GM21825 (cell line): ENCODE results near the gene HMGN2.

Experiments
- ATAC-seq: cut with Tn5 transposase; IDR thresholded peaks from one replicate; pipeline ENCODE4 v1.9.1; 2021; ENCODE audit warnings: mild to moderate bottlenecking, moderate library complexity; ENCODE audit not compliant: unreplicated experiment

HMGN2 gene

DNA sequence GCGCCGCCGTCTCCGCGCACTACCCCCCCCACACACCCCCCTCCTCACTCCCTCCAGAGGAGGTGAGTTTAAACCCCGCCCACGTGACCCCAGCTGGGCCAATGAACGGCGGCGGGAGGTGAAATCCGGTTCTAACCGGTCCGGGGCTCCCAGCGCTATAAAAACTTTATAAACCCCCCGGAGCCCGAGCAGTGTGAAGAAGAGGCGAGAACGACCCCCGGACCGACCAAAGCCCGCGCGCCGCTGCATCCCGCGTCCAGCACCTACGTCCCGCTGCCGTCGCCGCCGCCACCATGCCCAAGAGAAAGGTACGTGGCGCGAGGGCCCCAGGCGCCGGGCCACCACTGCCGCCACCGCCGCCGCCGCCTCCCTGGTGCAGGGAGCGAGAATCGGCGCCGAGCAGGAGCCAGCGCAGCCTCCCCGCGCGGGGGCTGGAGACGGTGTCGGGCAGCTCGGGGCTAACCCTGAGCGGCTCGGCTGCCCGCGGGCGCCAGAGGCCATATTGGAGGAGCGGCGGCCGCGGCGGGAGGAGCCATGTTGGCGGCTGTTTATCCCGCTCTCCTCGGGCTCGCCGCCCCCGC lies at the start of gene HMGN2:
Gene HMGN2 (plus strand): TSS at position 121 of the 581 bp plus-strand sequence. CDS start 173 bp downstream, at position 294.
- peak; percentile 41 for ATAC-seq

DNA sequence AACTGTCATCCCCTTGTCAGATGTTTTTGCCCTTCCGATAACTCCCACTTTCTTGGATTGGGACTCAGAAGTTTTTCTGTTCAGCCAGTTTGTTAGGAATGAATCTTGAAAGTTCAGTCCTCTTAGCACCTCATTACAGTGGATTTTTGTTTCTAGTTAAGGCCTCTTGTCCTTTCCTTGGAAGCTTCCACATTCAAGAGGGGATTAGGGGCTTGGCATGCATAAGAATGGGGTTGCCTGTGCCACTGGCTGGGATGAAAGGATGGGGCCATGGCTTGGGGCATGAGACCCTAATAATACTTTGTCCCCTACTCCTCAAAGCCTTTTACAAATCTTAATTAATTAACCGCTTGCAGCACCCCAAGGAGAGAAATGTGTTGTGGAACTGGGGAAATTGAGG lies 42.5 kb upstream of the HMGN2 start:
- ATAC-seq = no peak

DNA sequence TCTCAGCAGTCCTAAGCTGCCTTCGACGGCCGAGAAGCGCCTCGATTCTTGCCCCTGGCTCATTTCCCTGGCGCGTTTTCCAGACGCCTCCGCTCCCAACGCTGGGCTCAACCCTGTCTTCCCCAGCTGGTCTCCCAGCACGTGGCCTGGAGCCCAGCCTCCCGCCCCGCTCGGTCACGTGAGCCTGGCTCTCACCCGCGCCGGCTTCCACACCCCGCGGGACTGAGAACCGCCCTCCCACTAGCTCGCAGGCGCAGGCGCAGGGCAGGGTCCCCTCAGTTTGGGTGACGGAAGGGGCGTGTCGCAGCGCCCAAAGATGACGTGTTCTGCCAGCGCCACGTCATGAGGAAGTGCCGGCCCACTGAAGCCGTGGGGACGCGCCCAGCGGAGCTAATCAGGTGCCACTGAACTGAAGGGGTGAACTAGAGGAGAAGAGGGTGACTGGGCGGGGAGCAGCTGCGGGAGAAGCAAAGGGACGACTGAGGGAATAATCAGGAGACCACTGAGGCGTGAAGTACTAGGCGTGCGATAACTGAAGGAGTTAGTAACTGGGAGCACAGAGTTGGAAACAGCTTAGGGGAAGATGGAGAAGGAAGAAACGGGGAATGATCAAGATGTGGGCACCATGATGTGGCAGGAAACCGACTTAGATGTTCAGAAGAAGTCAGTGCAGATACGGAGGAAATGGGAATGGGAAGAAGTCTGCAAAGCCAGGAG lies 40.1 kb upstream of the HMGN2 start, which contains the start of gene DHDDS:
Gene DHDDS (plus strand): TSS at position 343 of the 717 bp plus-strand sequence. CDS start 625 bp downstream, outside the sequence.
- ATAC-seq = peak; percentile 90

DNA sequence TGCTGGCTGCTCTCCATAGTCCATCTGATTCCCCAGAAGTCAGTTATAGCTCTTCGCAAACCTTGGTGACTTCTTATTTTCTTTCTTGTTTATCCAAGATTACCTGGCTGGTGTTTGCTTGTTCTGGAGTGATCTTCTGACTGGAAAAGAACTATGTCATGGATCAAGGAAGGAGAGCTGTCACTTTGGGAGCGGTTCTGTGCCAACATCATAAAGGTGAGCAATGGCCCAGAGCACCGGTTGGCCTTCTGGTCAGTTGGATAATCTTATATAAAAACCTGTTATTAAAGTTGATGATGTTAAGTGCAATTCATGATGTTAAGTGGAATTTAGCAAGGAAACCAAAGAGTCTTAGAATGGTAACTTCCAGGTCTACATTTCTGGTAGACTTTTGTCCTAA lies 39.4 kb upstream of the HMGN2 start:
- no peak for ATAC-seq

DNA sequence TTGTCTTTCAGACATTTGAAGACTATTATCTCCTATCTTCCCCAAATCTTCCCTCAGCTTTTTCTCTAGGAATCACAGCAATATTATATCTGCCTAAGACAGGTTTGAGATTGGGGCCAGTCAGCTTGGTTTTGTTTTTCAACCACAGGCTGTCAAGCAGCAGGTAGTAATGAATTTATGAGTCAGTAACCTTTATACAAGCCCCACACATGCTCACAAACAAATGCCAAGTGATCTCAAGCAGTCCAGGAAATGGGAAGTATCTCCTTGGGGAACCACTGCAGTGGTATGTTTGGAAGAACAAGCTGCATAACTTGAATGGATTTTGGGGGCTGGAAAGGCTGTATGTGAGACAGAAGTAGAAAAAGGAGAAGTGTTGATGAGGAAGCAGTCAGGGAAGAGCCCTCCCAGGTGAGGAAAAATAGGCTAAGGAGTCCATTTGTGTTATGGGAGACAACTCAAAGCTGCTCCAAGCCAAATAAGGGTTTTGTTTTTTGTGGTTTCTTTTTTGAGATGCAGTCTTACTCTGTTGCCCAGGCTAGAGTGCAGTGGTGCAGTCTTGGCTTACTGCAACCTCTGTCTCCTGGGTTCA lies 38.0 kb upstream of the HMGN2 start:
- no peak for ATAC-seq

DNA sequence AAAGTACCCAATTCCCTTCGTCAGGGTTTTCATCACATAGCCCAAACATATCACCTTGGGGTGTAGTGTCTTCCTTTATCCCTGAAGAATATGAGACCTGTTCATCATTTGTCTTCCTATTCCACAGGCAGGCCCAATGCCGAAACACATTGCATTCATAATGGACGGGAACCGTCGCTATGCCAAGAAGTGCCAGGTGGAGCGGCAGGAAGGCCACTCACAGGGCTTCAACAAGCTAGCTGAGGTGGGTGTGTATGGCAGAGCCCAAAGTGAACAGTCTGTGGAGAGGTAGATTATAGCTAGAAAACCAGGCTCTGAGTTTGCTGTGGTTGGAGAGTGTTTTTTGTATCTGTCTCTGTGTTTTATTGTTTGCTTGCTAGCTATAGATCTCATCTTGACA lies 34.2 kb upstream of the HMGN2 start:
- no peak for ATAC-seq

DNA sequence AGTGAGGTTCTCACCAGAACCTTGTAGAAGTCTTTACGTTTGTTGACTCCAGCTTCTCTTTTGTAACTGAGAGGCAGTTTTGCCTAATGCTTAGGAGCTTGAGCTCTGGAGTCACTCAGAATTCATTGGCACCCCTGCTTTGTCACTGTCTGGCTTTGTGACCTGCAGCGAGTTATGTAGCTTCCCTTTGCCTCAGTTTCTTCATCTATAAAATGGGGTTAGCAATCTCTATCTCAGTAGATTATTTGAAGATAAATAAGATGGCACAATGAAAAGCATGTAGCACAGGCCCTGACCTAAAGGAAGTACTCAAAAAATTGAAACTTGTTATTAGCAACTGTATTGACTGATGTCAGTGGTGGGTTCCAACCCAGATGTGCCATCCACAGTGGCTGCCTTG lies 32.0 kb upstream of the HMGN2 start:
- no peak for ATAC-seq

DNA sequence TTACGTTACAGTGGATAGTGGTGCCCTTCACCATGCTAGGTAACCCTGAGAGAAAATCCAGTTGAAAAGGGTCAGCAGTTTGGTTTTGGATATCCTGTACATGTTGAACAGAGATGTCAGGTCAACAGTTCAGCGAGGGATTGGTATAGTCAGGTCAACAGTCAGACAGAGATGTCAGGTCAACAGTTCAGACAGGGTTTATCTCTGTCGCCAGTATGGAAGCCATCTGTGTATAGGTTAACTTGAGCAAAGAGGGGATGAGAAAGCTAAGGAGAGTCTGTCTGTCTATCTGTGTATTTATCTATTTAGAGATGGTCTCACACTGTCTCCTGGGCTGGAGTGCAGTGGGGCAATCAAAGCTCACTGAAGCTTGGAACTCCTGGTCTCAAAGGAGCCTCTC lies 22.4 kb upstream of the HMGN2 start:
- ATAC-seq = no peak

DNA sequence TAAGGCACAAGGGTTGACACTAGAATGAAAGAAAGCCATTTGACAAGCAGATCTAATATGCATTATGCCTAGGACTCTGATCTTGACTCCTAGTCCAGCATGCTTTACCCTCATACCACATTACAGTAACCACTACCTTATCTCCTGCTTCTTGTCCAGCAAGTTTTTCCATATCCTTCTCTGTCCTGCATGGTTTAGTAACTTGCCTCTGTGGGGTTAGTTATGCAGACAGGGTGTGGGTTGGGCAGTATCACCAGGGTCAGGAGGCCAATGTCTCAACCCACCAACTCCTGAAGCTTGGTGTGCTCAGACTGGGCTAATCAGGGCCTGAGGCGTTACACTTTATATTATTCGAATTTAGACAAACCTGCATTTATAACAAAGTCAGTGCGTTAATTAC lies 21.3 kb upstream of the HMGN2 start:
- ATAC-seq = no peak

DNA sequence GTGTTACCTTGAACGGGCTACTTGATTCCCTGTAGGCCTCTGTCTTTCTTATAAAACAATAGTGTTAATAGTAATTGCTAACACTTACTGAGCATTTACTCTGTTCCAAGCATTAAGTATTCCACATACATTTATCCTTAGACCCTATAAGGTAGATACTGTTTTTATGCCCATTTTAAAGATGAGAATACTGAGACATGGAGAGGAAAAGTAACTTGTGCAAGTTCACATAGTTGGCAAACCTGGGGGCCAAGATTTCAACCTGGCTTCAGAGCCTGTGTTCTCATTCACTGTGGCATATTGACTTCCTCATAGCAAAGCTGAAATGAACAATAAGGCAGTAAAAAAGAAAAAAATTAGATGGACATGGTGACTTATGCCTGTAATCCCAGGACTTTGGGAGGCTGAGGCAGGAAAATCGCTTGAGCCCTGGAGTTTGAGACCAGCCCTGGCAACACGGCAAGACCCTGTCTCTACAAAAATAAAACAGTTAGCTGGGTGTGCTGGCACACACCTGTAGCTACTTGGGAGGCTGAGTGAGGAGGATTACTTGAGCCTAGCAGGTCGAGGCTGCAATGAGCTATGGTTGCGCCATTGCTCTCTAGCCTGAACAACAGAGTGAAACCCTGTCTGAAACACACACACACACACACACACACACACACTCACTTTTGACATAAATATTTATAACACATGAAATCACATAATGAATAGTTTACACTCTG lies 19.6 kb upstream of the HMGN2 start:
- no peak for ATAC-seq

DNA sequence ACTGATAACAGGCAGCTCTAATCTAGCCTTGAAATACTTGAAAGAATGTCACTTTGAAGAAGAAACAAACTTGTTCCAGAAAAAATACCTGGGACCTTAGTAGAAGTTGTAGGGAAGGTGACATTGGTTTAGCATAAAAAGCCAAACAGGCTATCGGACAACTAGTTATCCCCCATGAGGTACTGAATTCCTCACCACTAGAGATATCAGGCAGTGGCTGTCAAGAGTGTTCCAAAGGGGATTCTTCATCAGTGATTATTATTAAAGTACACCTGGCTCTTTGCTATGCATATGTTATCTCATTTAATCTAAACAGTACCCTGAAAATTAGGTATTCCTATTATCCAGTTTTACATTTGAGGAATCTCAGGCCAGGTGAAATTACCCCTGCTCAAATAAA lies 13.1 kb upstream of the HMGN2 start:
- ATAC-seq = no peak

DNA sequence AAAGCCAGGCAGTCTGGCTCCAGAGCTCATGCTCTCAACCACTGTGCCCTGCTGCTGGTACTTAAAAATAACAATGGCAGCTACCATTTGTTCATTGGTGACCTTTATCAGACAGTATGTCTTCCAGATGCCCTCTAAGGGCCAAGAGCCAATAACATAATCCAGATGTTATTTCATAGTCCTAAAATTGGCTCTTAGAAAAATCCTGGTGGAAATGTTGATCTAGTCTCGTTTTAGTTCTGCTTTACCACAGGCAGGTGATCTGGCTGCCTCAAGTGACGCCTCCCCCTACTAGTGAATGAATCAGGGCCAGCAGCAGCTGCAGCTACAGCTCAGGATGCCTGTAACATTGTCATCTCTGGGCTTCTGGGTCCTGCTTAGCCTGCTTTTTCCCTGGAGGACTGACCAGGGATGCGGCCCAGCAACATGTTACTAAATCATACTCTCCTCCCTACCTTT lies 12.6 kb upstream of the HMGN2 start:
- ATAC-seq = no peak

DNA sequence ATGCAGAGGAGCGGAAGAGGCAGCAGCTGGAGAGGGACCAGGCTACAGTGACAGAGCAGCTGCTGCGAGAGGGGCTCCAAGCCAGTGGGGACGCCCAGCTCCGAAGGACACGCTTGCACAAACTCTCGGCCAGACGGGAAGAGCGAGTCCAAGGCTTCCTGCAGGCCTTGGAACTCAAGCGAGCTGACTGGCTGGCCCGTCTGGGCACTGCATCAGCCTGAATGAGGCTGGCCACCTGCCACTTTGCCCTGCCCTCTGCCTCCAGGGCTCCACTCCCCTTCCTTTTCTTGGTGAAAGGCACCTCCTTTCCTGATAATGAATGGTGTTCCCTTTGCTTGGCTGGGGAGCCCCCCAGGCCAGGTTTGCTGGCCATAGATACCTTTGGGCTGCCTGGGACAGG lies 3.3 kb upstream of the HMGN2 start:
- no peak for ATAC-seq

DNA sequence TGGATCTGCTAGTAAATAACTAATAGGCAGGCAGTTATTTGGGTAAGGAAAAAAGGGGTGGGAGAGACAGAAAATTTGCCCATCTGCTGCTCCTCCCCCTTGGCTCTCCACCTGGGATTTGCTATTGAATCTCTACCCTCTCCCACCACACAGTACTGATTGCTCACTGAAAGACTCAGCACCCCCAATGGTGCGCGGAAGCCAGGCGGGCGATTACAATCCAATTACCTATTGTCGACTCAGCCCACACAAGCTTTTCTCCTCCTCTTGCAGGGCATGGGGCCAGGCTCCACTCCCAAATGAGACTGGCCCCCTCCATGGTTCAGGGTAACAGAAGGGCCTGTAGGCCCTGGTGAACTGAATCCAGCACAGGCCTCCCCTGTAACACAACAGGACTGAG lies 2.7 kb upstream of the HMGN2 start:
- no peak for ATAC-seq

DNA sequence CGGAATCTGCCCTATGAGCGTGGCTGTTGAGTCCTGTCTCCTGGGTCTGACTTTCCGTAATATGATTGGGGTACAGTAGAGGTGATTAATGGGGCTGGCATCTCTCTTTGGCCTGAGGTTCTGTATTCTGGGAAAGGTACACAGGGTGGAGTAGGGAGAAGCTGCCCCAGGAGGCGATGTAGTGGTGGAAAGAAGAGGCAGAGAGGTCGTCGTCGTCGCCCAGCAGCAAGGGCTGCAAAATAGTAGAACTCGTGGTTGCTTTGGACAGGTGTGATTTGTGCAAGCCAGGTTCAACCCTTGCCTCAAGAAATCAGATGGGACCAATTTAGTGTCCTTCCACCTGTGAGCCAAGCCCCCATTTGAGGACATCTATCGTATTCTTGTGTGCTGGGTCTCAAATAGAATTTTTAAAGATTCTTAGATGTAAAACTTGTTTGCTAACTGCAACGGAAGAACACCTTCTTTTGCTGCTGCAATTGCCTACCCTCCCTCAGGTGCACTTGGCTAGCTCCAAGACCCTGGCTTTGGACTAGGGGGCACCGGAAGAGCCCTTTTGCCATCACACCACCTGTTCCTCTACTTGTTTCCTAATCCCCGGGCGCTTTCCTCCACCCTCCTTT lies 1.3 kb upstream of the HMGN2 start:
- no peak for ATAC-seq

DNA sequence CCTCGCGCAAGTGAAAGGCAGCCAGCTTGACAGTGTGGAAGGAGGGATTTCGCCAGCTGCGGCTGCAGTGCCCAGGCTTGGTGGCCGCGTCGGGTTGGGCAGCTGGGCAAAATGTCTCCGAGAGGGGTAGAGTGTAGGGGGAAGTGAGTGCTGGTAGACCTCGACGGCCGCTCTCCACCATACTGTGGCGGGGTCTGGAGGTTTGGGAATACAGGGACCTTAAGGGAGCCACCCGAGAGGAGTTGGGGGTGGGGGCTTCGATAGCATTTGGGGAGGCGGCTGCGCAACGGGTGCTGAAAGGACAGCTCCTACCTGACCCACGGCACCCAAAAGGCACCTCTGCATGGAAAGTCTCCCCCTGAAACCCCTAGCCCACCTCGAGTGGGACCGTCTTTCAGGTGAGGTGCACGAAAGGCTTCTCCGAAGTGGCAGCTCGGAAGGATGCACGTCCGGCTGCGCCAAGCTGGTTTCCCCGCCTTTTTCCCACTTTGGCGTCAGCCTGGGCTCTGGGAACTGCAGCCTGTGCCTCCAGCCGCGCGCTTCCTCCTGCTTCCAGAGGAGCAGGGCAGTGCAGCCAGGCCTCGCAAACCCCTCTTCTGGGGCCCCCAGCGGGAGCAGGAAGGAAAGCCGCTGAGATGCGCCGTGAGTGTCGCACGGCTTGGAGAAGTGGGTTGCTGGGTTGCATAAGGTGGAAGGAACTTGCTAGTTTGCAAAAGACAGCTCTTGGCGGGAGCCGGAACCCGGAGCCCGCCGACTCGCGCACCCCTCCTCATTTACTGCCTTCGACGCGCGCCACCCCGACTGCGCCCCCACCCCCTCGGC lies 531 bp upstream of the HMGN2 start:
- ATAC-seq = peak; percentile 10

DNA sequence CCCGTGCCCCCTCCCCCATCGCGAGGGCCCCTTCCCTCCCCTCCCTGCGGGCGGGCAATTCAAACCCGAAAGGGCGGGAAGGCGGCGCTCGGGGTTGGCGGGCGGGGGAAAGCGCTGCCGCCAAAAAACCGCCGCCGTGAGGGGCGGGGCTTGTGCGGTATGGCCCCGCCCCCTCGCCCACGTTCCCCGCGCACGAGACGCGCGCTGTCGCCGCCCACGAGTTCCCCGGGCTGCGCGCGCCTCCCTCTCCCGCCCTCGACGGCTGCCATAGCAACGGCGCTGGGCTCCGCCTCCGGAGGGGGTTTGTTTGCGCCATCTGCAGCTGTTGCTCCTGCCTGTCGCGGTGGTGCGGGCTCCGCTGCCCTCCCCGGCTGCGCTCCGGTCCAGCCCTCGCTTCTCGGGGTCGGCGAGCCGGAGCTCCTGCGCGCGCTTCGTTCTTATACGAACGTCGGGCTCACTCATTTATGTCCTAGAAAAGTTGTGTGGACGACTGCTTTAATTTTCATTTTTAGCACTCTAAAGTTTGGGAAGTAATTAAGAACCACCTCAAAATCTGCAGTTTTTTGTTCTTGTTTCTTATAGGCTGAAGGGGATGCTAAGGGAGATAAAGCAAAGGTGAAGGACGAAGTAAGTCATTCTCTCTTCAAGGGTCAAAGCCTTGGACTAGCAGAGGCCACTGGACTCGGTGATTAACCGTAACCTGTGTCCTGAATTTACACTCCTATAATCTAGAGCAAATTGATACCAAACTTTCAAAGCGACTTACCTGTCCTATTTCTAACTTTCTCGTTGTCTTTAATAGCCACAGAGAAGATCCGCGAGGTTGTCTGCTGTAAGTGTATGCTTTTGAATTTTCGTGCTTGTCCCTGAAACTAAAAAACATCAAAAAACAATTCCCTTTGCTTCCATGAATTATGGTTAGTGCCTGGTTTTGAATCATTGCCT lies 933 bp downstream of the HMGN2 start:
- ATAC-seq = peak; percentile 68

DNA sequence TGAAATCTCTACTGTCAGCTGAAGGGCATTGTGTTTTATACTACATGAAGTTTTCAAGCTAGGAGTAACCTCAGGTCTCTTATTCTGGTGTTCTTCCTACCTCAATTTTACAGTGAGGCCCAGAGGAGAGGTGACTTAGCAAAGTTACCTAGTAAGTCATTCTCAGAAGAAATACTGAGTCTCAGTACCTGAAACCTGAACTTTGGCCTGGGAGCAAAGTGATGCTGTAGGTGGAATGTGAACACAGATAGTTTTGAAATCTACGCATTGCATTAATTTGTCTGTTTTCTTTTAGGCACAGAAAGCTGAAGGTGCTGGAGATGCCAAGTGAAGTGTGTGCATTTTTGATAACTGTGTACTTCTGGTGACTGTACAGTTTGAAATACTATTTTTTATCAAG lies 2.6 kb downstream of the HMGN2 start:
- no peak for ATAC-seq

DNA sequence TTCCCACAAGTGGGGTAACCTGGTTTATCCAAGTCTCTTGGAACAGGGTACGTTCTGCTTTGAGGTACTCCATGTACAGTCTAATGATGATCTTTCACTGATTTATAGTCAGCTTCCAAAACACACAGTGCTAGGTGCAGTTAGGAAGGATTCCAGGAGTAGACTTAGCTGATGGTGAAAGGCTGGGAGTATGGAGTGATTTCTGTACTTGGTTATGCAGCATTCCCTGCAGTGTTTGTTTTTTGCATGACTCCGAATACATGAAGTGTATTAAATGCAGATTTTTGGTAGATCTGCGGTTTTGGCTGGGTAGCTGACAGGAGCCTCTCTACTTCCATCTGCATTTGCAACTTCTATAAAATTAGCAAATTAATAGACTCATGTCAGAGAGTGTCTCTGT lies 3.7 kb downstream of the HMGN2 start:
- no peak for ATAC-seq
